Ectodermal cell (in vitro differentiated cells): ENCODE measurements around the gene AKAP12.

Experiments
- H3K27ac ChIP-seq: 2 replicates; pipeline ENCODE4 v1.7.0; 2013; ENCODE audit warnings: mild to moderate bottlenecking, low read depth, low read length; ENCODE audit not compliant: insufficient read depth, poor library complexity, severe bottlenecking
- H3K27me3 ChIP-seq: 2 replicates; pipeline ENCODE4 v1.7.0; 2013; ENCODE audit warnings: mild to moderate bottlenecking, low read length; ENCODE audit not compliant: insufficient read depth, control insufficient read depth, poor library complexity, severe bottlenecking
- H3K36me3 ChIP-seq: one replicate; pipeline ENCODE4 v1.7.0; 2013; ENCODE audit warnings: low read length; ENCODE audit not compliant: control insufficient read depth, insufficient read depth
- H3K4me1 ChIP-seq: one replicate; pipeline ENCODE4 v1.7.0; 2013; ENCODE audit warnings: low read length; ENCODE audit not compliant: control insufficient read depth, insufficient read depth
- H3K4me3 ChIP-seq: 2 replicates; pipeline ENCODE4 v1.7.0; 2013; ENCODE audit warnings: low read depth, low read length, control low read depth; ENCODE audit not compliant: insufficient read depth
- H3K9me3 ChIP-seq: 2 replicates; pipeline ENCODE4 v1.7.0; 2013; ENCODE audit warnings: mild to moderate bottlenecking, low read length, moderate library complexity; ENCODE audit not compliant: control insufficient read depth
- WGBS, 2 experiments: methylation state at CpG; one replicate each; pipeline ENCODE4 v1.1.7; 2013; ENCODE audit warnings: missing lambda C conversion rate in 2 of 2; 5-methylcytosine and 5-hydroxymethylcytosine counted together

The AKAP12 gene

DNA sequence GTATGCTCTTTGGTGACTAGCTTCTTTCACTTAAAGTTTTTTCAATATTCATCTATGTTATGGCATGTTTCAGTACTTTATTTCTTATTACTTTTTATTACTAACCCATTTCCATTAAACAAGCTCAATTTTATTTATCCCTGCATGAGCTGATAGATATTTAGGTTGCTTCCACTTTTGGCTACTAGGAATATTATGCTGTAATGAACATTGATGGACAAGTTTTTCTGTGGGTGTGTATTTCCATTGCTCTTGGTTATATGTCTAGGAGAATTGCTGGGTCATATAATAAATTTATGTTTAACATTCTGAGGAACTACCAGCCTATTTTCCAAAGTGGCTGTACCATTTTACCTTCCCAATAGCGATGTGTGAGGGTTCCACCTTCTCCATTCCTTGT is 81.7 kb downstream of the AKAP12 start:
- Histone ChIP-seq H3K27me3 (peaks cover 9% of the 10 kb centered on the region), H3K9me3 (no peaks in the 10 kb centered on the region), H3K36me3 (no peaks in the 10 kb centered on the region), H3K4me3 (no peak overlapping the region), H3K27ac (no peak overlapping the region), H3K4me1 (no peaks in the 10 kb centered on the region)
- 89 to 100% methylated on average over 1 of the region's 1 CpG for WGBS, 2 experiments

DNA sequence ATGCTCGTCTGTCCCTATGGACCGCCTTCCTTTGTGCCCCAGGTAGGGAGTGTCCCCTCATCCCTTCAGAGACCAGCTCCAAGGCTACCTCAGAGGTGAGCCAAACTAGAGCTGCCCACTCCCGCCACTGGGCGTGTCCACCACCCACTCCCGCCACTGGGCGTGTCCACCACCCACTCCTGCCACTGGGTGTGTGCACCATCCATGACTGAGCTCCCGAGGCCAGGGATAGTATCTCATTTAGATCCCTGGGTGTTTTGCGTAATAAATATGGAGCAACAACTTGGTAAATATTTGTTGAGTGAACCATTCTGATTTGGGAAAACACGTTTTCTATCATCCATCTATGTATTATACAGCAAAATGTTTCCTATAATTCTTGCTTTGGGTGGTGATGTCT is 82.8 kb downstream of the AKAP12 start:
- no peaks in the 10 kb centered on the region for H3K9me3 ChIP-seq
- no peaks in the 10 kb centered on the region for H3K4me1 ChIP-seq
- peaks cover 9% of the 10 kb centered on the region for H3K27me3 ChIP-seq
- no peak overlapping the region for H3K27ac ChIP-seq
- 94 to 97% methylated on average over 8 of the region's 9 CpGs for WGBS, 2 experiments
- no peak overlapping the region for H3K4me3 ChIP-seq
- H3K36me3 ChIP-seq, result no peaks in the 10 kb centered on the region

DNA sequence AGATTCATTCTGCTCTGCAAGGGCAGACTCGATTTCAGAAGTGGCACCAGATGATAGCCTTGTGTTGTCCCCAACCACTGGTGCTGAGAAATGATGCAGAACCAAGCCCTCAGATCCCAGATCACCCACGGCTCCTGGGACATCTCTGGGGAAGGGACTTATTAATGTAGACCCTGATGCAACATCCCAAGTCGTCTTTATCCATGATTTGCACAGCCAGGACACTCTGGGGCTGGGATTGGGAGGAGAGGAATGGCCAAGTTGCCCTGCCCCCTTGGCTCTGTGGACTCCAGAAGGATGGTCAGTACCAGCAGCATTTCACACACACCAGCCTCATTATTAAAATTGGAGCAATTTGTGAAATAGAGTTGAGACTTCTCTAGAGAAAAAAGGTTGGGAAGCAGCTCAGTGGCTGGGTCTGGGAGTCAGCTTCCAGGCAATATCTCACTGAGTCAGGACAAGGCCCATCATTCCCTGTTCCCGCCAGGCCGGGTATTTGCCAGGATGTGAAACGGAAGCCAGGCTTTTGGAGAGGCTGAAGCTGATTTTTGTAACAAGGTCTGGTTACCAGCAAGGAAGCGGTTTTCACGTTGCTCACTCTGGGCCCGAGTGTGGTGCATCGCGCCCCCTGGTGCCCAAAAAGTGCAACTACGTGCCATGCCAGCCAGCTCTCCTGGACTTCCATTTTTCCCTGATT is 84.2 kb downstream of the AKAP12 start:
- no peaks in the 10 kb centered on the region for H3K4me1 ChIP-seq
- no peak overlapping the region for H3K4me3 ChIP-seq
- H3K27me3 ChIP-seq, result peaks cover 9% of the 10 kb centered on the region
- H3K27ac ChIP-seq, result no peak overlapping the region
- 25 to 26% methylated on average over 12 of the region's 12 CpGs for whole genome bisulfite sequencing, 2 experiments
- no peaks in the 10 kb centered on the region for H3K36me3 ChIP-seq
- no peaks in the 10 kb centered on the region for H3K9me3 ChIP-seq

DNA sequence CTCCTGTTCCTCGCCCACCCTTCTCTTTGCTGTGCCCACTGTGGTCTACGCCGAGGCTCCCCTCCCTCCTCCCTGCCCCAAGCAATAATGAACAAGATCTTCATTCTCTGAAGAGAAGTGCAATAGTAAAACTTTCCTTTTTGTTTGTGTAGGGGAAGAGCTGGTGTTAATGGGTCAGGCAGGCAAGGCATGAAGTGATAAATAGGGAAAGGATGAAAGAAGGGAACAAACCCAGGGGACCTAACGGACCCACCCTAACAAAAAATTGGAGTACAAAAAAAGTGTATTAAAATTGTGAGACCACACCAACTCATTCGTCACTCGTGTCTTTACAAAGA is 84.7 kb downstream of the AKAP12 start:
- WGBS, 2 experiments, result 56 to 59% methylated on average over 6 of the region's 6 CpGs

DNA sequence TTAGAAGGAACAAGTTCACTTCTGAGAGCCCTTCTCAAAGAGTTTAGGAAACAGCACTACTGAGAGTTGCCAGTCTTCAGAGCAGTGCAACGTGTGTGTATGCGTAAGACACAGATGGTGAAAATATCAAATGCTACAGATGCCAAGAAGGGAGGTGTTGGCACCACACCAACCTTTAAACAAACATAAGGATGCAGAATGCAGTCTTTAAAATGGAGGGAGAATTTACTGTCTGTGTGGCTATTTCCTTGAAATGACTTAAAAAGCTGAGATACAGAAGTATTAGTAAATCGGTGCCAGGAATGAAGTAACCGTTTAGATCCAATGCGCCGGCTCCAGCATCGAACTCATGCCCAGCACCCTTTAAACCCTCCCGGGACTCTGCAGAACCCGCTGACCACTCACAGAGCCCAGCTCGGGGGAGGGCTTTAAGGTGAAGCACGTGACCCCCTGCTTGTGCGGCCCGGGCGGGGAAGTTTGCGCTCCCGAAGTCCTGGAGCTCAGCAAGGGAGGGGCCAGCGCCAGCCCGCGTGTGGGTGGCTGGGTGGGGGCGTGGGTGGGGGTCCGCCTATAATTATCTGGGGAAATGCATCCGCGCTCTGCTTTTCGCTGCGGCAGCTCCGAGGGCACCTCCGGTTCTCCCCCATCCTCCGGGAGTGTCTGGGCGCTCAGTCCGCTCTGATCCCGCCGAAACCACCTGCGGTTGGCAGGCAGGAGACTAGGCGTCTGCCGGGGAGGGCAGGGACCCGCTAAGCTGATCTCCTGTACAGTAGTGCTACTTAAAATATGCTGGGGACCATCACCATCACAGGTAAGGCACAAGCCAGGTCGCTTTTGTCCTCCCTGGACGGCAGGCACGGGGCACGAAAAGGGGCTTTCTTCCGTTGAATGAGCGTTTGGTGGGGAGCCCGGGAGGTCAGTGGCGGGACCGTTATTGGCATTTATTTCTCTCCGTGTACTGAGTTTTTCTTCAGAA is 85.6 kb downstream of the AKAP12 start:
- peaks cover 9% of the 10 kb centered on the region for H3K27me3 ChIP-seq
- no peaks in the 10 kb centered on the region for H3K9me3 ChIP-seq
- H3K27ac ChIP-seq, result no peak overlapping the region
- no peaks in the 10 kb centered on the region for H3K36me3 ChIP-seq
- H3K4me1 ChIP-seq, result no peaks in the 10 kb centered on the region
- WGBS, 2 experiments, result 41 to 43% methylated on average over 46 of the region's 46 CpGs
- H3K4me3 ChIP-seq, result peak overlapping the region; percentile 32

More for the DNA sequence above, 84.7 kb downstream of the AKAP12 start:
- Histone ChIP-seq H3K27ac (no peak overlapping the region), H3K4me1 (no peaks in the 10 kb centered on the region), H3K27me3 (peaks cover 9% of the 10 kb centered on the region), H3K9me3 (no peaks in the 10 kb centered on the region), H3K36me3 (no peaks in the 10 kb centered on the region), H3K4me3 (no peak overlapping the region)

DNA sequence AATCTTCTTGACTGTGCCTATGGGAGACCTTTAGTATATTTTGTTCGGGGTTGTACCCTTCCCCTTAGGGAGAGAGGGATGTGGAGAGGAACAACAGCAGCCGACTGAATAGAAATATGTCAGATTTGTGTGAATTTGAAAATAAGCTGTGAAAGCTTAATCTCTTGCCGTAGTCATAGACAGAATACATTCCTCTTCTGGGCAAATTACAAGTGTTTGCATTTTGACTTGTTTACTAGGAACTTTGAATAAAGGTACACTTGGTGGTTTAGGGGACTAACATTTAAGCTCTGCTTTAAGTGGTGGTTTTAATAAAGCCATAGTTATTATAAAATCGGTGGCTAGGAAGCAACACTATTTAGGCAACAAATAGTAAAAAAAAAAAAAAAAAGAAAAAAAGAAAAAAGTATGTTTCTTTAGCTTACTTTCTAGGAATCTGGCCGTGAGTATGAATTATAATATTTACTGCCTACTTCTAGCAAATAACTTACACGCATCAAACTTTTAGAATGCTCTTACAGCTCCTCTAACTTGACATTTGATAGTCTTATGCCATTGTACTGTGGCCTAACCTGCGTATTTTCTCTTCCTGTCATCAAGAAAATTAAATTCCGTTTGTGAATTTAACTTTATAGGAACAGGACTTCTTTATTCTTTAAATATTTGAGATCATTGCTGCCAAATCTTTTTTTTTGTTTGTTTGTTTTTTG is 86.5 kb downstream of the AKAP12 start:
- Histone ChIP-seq H3K4me1 (no peaks in the 10 kb centered on the region), H3K9me3 (no peaks in the 10 kb centered on the region), H3K4me3 (peak overlapping the region; percentile 32), H3K27ac (no peak overlapping the region), H3K36me3 (no peaks in the 10 kb centered on the region), H3K27me3 (peaks cover 9% of the 10 kb centered on the region)
- WGBS, 2 experiments, result 89 to 93% methylated on average over 6 to 7 of the region's 8 CpGs

DNA sequence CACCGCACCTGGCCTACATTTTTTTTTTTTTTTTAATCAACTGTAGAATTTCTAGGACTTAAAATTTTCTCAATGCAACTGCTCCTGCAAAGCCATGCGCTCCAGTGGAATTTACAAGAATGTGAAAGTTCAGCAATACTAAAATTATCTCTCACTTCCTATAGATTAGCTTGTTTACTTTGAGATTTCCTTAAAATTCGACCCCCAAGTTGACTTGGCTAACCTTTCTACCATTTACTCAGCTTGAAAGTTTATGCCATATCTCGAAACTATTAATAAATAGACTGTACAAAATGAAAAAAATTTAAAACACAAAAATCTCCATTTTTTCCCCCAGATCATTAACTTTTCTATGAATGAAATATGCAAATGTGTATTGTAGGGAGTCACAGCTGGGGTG is 87.3 kb downstream of the AKAP12 start:
- Histone ChIP-seq H3K36me3 (no peaks in the 10 kb centered on the region), H3K4me3 (no peak overlapping the region), H3K27me3 (peaks cover 9% of the 10 kb centered on the region), H3K9me3 (no peaks in the 10 kb centered on the region), H3K27ac (no peak overlapping the region), H3K4me1 (no peaks in the 10 kb centered on the region)
- WGBS, 2 experiments, result 85 to 96% methylated on average over 3 to 4 of the region's 4 CpGs

DNA sequence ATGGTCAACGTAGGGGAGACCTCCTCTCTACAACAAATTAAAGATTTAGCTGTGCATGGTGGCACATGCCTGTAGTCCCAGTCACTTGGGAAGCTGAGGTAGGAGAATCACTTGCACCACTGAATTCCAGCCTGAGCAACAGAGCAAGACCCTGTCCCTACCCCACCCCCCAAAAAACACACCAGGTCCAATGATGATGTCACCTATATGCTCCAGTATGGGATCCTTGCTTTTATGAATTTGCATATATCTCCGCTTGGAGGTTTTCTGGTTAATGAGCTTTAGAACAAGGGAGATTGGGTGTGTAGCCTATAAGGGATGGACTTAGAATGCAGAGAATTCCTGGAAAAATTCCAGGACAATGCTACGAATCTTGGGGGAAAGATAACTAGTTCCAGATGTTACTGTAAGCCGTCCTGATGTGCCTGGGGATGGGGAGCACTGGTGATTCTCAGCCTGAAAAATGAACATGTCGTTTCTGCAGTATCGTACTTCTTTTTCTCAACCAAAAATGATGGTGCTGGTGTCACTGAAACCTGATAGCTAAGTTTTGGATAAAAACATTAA is 90.4 kb downstream of the AKAP12 start:
- Histone ChIP-seq H3K9me3 (no peaks in the 10 kb centered on the region), H3K4me3 (no peak overlapping the region), H3K36me3 (no peaks in the 10 kb centered on the region), H3K27ac (no peak overlapping the region), H3K4me1 (peaks cover 3% of the 10 kb centered on the region), H3K27me3 (peaks cover 9% of the 10 kb centered on the region)
- WGBS, 2 experiments, result 87 to 92% methylated on average over 6 of the region's 6 CpGs

DNA sequence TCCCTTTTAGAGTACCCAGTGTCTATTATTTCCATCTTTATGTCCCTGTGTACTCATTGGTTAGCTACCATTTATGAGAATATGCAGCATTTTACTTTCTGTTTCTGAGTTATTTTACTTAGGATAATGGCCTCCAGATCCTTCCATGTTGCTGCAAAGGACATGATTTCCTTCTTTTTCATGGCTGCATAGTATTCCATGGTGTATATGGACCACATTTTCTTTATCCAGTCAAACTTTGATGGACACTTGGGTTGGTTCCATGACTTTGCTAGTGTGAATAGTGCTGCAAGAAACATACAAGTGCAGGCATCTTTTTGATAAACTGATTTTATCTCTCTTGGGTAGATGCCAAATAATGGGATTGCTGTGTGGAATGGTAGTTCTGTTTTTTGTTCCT is 96.2 kb downstream of the AKAP12 start:
- Histone ChIP-seq H3K27ac (no peak overlapping the region), H3K27me3 (no peaks in the 10 kb centered on the region), H3K4me3 (no peak overlapping the region), H3K9me3 (no peaks in the 10 kb centered on the region), H3K36me3 (no peaks in the 10 kb centered on the region), H3K4me1 (peaks cover 3% of the 10 kb centered on the region)
